ELR (cell line): ENCODE data around the gene DTYMK.

Source experiments
- DNase-seq: peaks from one replicate; pipeline ENCODE4 v3.0.0-alpha.2; 2015; ENCODE audit warnings: low read depth

The DTYMK gene

GRCh38 chr2:241706537-241706936, 19.9 kb upstream of the DTYMK start:
- no peak for DNase-seq

DNA sequence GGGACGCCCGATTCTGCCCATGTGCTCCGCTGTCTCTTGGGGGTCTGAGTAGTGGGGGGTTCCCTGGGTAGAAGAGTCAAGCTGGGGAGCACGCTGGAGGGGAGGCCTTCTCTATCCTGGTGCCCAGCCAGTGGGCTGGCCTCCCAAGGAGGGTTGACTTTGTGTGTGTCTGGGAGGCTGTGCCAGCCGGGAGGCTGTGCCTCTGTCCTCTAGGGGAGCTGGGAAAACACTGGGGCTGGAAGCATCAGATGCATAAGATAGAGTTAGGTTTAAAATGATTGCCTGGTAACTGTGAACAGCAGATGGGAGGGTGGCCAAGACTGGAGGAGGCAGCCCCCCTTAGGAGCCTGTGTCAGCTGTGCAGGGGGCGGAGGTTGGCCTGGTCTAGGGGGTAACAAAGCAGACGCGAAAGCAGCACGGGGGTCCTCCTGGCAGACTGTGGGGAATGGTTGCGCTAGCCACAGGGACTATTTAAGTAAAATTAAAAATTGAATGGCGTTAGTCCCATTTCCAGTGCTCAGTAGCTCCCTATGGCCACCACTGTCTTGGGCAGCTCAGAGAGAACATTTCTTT, 16.5 kb upstream of the DTYMK start:
- peak; percentile 31 for DNase-seq

DNA sequence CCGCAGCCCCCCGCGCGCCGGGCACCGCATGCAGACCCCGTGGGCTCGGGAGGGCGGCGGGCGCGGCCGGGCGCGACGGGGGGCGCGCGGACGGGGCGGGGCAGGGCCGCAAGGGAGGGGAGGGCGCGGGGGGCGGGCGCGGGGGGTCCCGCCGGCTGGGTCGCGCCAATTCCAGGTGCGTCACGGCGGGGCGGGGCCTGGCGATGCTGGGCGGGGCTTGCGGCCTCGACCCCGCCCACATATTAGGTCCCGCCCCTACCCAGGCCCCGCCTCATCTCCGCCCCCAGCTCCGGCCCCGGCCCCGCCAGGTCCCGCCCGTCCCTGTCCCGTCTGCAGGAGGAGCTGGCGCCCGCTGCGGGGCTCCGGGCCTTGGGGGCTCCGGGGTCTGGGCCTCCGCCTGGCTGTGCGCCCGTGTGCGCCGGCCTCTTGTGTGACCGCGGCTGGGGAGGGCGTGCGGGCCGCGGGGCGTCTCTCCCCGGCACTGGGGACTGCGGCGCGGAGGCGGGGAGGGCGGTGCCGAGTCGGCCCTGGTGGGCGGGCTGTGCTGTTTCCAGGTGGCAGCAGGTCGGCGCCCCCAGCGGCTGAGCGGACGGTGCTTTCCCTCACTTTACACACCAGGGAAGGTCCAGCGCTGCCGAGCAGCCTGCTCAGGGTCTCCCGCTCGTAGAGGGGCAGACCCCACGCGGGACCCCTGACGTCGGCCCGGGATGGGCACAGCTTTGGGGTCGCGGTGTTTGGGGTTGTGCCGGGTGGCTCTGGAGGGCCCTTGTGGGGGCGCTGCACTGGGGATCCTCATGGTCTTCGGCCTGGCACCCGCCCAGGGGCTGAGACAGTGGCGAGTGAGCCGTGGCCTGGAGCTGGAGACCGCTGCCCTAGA, 15.8 kb upstream of the DTYMK start:
- peak; percentile 85 for DNase-seq

DNA sequence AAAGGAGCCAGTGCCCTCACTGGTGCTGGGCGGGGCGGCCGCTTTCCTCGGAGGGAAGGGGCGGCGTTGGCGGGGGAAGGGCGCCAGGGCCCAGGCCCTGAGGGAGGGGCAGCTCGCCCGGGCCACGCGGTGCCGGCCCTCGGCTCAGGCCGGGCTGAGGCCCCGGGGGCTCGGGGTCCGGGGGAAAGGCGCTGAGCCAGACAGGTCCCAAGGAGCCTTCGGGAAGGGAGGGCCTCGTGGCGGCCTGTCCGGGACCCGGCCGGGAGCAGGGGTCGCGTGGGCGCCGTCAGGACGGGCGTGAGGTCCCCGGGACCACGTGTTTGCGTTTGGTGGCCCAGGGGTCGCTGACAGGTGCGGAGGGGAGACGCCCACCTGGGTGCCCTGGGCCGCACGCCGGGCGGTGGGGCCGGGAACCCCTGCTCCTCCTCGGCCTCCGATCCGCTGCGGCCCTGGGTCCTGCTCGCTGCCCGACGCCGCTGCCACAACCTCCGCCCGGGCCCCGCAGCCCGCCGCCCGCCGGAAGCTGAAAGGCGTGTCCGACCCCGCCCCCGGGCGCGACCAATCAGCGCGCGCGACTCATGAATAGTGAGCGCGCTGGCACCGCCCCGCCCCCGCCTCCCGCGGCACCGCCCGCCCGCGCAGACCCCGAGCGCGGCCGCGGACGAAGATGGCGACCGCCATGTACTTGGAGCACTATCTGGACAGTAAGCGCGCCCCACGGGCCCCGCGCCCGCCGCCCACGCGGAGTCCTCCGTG, 15.0 kb upstream of the DTYMK start, which contains the start of gene ING5:
Gene ING5 (plus strand): TSS at position 641 of the 756 bp plus-strand sequence. CDS start 27 bp downstream, at position 668.
- DNase-seq, result peak; percentile 95

GRCh38 chr2:241701149-241701398, 14.5 kb upstream of the DTYMK start:
- no peak for DNase-seq

DNA sequence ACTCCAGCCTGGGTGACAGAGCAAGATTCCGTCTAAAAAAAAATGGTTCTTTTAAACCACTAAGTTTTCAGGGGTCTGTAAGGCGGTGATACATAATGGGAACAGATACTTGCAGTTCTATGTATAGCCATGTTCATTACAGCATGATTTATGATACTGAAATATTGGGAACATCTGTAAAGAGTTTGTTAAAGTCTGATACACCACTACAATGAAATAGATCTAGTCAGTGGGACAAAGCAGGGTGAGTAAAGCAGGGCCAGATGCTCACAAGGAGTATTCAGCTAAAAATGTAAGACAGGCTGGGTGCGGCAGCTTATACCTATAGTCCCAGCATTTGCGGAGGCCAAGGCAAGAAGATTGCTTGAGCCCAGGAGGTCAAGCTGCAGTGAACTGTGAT, 9.0 kb upstream of the DTYMK start:
- no peak for DNase-seq

DNA sequence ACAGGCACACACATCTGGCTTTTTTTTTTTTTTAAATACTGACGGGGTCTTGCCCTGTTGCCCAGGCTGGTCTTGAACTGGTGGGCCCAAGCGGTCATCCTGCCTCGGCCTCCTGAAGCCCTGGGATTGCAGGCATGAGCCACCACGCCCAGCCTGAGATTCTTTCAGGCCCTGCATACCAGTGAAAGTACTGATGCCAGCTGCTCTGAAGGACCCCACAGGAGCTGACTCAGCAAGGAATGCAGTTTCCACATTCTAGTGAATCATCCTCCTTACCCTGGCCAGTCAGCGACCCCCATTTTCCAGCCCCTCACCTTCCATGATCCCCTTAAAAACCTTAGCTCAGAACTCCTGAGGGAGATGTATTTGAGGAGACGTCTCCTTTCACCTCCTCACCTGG, 5.8 kb upstream of the DTYMK start:
- DNase-seq, result peak; percentile 77

- DNase-seq, result no peak
These were observed 3.6 kb upstream of the DTYMK start for GRCh38 chr2:241690202-241690717.

DNA sequence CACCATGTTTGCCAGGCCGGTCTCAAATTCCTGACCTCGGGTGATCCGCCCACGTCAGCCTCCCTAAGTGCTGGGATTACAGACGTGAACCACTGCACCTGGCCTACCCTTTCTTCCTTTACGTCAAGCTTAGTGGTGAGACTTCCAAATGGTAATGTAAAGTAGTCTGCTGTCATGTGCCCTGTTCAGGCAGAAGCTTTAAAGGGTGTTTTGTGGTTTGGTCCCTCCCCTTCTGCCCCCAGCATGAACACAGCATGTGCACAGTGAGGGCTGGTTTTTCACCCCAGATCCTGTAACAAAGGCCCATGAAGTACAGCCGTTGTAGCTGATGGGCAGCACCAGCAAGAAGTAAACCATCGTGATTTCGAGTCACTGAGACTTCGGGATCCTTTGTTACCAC, 2.7 kb upstream of the DTYMK start:
- no peak for DNase-seq

GRCh38 chr2:241686324-241686649, 328 bp downstream of the DTYMK start:
- DNase-seq, result no peak

DNA sequence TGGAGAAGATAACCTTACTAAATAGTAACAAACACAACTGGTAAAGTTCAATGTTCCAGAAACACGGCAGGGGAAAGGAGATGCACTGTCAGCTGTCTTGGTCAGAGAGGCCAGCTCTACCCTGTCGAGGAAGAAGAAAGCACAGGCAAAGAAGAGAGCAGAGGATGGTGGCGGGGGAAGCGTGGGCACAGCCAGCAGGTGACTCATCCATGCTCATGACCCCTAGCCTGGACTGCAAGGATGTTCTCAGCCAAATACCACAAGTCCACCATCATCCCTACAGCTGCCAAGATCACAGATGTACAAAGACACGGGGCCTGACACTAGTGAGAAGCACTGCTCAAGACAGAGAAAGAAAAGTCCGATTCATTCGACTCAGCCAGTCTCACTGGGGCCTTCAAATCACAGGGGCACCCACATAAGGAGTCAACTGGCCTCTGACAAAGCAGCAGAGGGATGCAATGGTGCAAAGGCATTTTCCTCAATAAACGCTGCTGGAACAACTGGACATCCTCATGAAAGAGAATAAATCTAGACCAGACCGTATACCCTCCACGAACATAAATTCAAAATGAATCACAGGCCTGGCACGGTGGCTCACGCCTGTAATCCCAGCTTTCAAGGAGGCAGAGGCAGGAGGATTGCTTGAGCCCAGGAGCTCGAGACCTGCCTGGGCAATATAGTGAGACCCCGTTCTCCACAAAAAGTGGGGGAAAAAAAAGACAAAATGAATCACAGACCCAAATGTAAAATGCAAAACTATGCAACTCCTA, 5.6 kb downstream of the DTYMK start:
- peak; percentile 96 for DNase-seq

DNA sequence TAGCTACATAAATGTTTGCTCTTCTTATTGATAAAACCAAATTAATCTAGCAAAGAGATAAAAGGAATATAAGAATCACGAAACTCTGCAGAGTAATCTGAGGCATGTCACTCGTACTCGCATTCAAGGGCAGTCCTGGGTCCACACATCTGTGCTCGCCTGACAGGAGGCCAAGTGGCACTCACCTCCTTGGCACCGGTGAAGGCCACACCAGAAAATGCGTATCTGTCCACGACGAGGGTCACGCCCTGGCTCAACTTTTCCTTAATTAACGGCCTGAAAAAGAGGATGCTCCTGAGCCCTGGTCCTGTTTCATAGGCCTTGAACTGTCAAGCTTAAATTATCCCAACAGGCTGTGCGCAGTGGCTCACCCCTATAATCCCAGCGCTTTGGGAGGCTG, 6.6 kb downstream of the DTYMK start:
- no peak for DNase-seq

DNA sequence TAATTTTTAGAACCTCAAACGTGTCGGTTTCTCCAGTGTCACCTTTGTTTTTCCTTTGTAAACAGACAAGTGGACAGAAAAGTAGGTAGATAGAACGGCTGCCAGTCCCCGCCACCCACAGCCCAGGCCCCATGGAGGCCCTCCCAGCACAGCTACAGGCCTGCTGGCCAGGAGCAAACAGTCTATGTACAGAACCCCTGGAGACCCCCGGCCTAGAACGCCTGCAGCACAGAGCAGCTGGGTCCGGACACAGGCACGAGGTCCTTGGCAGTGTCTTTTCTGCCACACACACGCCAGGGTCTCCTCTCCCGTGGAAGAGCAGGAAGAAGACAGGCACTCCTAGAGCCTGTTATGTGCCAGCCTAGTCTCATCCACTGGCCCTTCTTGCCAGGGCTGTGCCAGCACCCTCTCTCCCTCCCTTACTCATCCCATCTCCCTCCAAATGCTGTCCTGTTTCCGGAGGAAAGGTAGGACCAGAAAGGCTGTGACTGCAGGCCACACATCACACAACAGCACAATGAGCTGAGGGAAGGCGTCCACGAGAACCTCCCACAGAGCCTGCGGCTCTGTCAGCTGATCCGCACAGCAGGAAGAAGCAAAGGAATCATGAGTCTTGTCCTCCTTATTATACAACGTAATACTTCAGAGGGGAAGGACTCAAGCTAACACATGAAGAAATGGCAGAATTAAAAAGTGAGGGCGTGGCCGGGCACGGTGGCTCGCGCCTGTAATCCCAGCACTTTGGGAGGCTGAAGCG, 7.7 kb downstream of the DTYMK start:
- DNase-seq, result no peak

DNA sequence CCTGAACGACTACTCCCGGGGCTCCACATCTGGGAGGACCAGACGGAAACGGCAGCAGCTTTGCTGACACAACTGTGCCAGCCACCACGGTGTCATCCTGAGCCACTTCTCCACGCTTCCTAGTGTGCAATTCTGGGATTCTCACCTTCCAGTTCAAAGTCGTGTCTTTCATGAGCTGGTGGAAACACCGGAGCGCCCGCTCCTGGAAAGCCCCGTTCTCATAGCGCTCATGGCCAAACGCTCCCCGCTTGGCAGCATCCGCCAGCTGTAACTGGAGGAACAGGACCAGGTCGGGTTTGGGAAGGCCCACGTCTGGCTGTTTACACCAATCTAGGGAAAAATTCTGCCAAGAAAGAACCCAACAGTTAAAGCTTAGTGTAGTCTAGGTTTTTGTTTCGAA, 8.3 kb downstream of the DTYMK start:
- no peak for DNase-seq

- DNase-seq, result no peak
These were observed 9.2 kb downstream of the DTYMK start for GRCh38 chr2:241677392-241677791.

DNA sequence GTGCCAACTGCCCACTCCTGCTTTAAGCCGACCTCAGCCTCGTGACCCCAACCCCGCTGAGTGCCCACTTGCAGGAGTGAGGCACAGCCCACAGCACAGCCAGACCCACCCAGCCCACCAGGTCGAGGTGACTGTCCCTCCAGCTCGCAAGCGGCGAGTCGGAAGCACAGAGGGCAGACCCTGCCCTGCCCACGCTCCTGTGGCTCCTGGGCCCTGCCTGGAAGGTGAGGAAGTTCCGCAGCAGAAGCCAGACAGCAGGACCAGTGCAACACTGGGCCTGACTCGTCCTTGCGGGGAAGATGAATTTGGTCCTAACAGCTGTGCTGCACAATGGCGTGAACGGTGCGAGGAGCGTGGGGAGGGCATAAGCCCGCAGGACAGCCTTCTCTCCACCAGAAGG, 9.9 kb downstream of the DTYMK start:
- no peak for DNase-seq

DNA sequence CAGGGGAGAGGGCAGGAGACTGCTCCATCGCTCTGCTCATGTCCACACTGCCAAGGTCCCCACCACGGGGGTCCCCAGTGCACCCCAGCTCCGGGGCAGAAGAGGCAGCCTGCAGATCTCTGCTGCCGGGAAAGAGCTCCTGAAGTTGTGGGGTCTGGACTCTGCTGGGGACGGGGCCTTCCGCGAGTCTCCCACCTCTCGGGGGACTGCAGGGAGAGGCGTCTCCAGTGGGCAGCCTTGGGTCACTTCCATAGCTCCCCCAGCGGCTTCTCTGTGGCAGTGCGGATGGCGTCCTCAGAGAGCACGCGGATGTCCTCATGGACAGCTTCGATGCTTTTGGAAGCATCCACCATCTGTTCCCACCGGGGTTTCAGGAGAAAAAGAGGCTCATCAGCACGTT, 10.7 kb downstream of the DTYMK start:
- no peak for DNase-seq

GRCh38 chr2:241673797-241674725, 12.6 kb downstream of the DTYMK start:
- peak; percentile 63 for DNase-seq

DNA sequence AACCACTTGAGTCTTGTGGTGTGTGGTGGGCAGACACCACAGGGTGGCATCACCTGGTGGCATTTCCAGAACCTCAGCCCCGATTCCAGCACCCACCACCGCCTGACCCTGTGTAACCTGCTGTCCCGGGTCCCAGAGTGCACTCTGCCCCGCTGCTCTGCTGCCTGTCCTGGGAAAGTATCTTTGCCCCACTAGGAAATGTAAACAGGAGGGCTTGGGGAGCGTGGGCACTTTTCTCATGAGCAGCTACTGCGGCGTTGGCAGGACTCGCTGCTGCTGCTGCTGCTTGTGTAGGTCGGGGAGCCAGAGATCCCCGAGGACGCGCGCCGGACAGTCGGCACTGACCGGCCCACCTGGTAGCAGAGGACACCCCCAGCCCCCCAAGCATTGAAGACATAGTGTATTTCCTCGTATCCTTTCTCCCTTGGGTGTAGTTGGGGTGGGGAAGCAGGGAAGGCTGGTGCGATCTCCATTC, 13.4 kb downstream of the DTYMK start:
- no peak for DNase-seq
